Activated T-cell treated with anti-CD3 and anti-CD28 coated beads, Interleukin-2, amount 50 U/mL, for 72 hours (primary cell): ENCODE data around the gene PPP1R13L. TPM values are rescaled to one million over a fixed set of nuclear protein-coding genes. Genes with fewer than 3 reads are reported as not detected.

Experiments
- ATAC-seq, 2 donors: fragments of 150-1000 bp; cut with Tn5 transposase; replicated peaks in 1 of 2; 2 replicates each; pipeline ENCODE4 v1.10.0; 2021; ENCODE audit warnings: moderate library complexity in 2 of 2, mild to moderate bottlenecking in 1 of 2
- DNase-seq, 2 donors: peaks; one replicate each; pipeline ENCODE4 v3.0.0; 2021 to 2022; ENCODE audit warnings: mixed read lengths in 1 of 2
- H3K27ac Mint-ChIP-seq: one replicate; pipeline ENCODE4 v1.8.0; 2022; ENCODE audit warnings: mild to moderate bottlenecking, moderate library complexity, mixed read lengths
- H3K27me3 Mint-ChIP-seq: one replicate; pipeline ENCODE4 v1.8.0; 2022; ENCODE audit warnings: low read depth, mixed read lengths
- H3K36me3 Mint-ChIP-seq, 2 donors: one replicate each; pipeline ENCODE4 v1.8.0; 2022; ENCODE audit warnings: mixed read lengths in 2 of 2, mild to moderate bottlenecking in 1 of 2; ENCODE audit not compliant: insufficient read depth in 2 of 2
- H3K4me1 Mint-ChIP-seq: one replicate; pipeline ENCODE4 v1.8.0; 2022; ENCODE audit warnings: low read depth, mixed read lengths
- H3K4me3 Mint-ChIP-seq, 2 donors: one replicate each; pipeline ENCODE4 v1.8.0; 2022; ENCODE audit warnings: mild to moderate bottlenecking in 2 of 2, mixed read lengths in 2 of 2, moderate library complexity in 2 of 2
- H3K9me3 Mint-ChIP-seq, 2 donors: one replicate each; pipeline ENCODE4 v1.8.0; 2022; ENCODE audit warnings: mixed read lengths in 2 of 2
- total RNA-seq, 2 donors: library from RNA; stranded (reverse); gene quantifications; one replicate each; pipeline ENCODE4 v1.2.3, GENCODE V29; 2022

The PPP1R13L gene
- total RNA-seq, 2 donors from 2014 or later: 22.7 to 32.0 TPM

DNA sequence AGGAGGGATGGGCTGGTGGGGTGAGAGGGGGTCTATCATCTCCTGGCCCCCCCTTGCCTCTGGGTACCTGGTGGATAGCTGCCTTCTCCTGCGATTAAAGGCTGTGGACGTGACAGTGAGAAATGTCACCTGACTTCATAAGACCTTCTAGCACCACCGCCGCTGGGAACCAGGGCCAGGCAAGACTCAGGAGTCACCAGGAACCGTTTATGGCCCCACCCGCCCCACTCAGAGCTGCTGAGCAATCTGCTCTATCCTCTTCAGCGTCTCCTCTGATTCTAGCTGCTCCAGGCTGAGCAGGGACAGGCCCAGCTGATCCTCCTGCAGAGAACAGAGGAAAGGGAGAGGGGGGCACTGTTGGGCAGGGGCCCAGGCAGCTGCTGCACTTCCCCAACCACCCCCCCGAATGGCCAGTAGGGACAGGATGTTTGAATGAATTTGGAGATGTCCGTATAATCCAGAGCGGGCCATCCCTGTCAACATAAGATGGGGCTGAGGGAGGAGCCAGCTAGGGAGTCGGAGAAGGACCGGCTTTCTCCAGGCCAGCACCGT, 53.4 kb downstream of the PPP1R13L start:
- ATAC-seq (no peak), DNase-seq (no peak)
- Mint-ChIP-seq H3K9me3 (no peaks in the 10 kb centered on the region), H3K27me3 (no peaks in the 10 kb centered on the region), H3K4me3 (no peak overlapping the region), H3K27ac (no peak overlapping the region), H3K4me1 (no peaks in the 10 kb centered on the region), H3K36me3 (peaks cover 0 to 9% of the 10 kb centered on the region in 2 donors)

DNA sequence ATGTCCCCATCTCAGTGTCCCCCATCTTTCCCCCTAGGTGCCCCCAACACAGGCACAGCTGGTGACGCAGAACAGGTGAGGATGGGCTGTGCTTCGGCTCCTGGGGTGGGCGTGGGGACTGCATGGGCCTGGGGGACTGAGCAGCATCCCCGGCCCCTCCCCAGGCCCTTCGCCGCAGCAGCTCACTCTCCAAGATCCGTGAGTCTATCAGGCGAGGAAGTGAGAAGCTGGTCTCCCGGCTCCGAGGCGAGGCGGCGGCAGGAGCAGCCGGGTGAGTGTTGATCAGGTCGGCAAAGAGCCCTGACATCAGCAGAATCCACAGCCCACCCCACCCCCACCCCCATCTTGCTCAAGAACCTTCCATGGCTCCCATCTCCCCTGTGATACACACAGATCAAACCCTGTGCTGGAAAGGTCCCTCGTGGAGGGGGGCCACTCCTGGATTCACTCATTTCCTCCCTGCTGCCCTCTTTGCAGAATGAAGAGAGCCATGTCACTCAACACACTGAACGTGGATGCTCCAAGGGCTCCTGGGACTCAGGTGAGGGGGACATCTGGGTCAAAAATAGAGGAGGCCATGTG, 54.3 kb downstream of the PPP1R13L start:
- no peak overlapping the region for H3K27ac Mint-ChIP-seq
- H3K4me1 Mint-ChIP-seq: no peaks in the 10 kb centered on the region
- no peak for ATAC-seq
- no peak for DNase-seq
- H3K9me3 Mint-ChIP-seq: no peaks in the 10 kb centered on the region
- peaks cover 0 to 5% of the 10 kb centered on the region in 2 donors for H3K36me3 Mint-ChIP-seq
- no peak overlapping the region for H3K4me3 Mint-ChIP-seq
- H3K27me3 Mint-ChIP-seq: peaks cover 6% of the 10 kb centered on the region

DNA sequence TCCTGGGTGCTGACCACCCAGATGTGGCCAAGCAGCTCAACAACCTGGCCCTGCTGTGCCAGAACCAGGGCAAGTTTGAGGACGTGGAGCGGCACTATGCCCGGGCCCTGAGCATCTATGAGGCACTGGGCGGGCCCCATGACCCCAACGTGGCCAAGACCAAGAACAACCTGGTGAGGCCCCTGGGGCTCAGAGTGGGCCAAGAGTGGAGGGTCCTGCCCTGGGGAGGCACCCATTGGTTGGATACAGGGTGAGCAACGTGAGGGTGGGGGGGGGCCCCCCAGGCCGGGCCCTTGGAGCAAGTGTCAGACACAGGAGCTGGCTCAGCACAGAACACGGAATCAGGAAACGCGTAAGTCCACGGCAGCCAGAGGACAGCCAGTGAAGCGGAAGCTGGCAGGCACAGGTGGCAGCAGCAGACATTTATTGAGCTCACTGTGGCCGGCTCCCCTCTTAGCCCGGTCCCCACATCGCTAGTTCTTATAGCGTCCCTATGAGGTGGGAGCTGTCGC, 55.4 kb downstream of the PPP1R13L start:
- Mint-ChIP-seq H3K27me3 (peaks cover 13% of the 10 kb centered on the region), H3K27ac (no peak overlapping the region), H3K9me3 (no peaks in the 10 kb centered on the region), H3K4me3 (no peak overlapping the region), H3K4me1 (no peaks in the 10 kb centered on the region), H3K36me3 (peaks cover 0 to 1% of the 10 kb centered on the region in 2 donors)
- ATAC-seq (no peak), DNase-seq (no peak)

DNA sequence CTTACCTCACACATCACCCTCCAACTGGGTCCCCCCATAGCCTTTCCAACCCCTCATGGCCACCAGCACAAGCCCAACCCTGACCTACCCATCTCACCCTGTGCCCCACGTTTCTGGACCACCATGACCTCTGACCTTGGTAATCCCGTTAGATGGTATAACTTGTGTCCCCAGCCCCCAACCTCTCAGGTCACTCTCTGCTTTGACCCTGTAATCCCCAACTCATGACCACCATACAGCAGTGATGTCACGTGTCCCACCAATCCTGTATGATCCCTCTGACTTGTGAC, 55.8 kb downstream of the PPP1R13L start:
- DNase-seq: no peak
- peaks cover 0 to 1% of the 10 kb centered on the region in 2 donors for H3K36me3 Mint-ChIP-seq
- H3K4me3 Mint-ChIP-seq: no peak overlapping the region
- H3K27me3 Mint-ChIP-seq: peaks cover 17% of the 10 kb centered on the region
- H3K27ac Mint-ChIP-seq: no peak overlapping the region
- no peaks in the 10 kb centered on the region for H3K4me1 Mint-ChIP-seq
- no peaks in the 10 kb centered on the region for H3K9me3 Mint-ChIP-seq
- no peak for ATAC-seq

DNA sequence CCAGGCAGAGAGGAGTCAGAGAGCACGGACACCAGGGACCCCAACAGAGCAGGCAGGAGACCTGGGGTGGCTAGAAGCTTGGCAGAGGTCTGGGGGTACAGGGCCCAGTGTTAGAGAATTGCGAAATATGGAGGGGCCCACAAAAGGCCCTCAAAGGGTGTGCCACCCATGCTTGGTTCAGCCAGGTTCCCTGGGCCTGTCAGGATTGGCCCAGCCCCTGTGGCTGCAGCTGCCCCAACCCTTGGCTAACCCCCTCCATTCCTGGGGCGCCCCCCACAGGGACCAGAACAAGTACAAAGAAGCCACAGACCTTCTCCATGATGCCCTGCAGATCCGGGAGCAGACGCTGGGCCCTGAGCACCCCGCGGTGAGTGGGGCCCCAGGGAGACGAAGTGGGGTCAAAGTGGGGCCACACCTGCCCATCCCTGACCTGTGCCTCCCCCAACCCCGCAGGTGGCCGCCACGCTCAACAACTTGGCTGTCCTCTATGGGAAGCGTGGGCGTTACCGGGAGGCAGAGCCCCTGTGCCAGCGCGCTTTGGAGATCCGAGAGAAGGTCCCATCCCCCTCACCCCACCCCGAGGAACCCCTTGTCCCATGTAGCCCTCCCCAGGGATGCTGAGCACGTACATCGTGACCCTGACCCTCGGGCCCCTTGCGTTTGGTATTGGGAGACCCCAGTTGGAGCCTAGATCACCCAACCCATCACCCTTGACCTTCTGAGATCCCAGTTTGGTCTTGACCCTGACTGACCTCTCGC, 56.3 kb downstream of the PPP1R13L start:
- Mint-ChIP-seq H3K4me1 (no peaks in the 10 kb centered on the region), H3K36me3 (peaks cover 0 to 1% of the 10 kb centered on the region in 2 donors), H3K27me3 (peaks cover 18% of the 10 kb centered on the region), H3K27ac (no peak overlapping the region), H3K4me3 (no peak overlapping the region), H3K9me3 (no peaks in the 10 kb centered on the region)
- no peak for DNase-seq
- no peak for ATAC-seq

DNA sequence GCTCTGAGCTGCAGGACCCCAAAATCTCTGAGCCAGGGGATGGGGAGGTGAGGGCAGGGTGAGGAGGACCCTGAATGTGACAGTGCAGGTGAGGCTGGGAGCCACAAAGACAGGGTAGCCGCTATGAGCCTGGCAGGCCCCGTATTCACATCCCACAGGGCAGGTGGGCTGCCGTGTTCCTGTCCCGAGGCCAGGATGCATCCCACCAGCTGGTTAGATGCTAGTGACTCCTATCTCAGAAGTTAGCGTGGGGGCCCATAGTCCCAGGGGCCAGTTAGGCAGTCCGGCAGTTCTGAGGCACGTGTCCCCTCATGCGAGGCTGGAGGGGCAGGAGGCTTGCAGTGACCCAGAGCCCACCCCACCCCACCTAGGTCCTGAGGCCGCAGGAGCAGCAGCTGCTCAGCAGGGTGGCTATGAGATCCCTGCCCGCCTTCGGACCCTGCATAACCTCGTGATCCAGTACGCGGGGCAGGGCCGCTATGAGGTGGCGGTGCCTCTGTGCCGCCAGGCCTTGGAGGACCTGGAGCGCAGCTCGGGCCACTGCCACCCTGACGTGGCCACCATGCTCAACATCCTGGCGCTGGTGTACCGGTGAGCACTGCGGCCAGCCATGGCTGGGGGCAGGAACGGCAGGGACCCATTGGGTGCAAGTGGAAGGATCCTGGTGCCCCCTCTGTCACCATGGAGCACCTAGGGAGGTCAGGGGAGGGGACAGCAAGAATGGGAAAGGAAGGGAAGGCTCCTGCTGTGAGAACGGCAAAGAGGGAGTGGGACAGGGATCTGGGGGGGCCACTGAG, 57.1 kb downstream of the PPP1R13L start:
- Mint-ChIP-seq H3K4me3 (no peak overlapping the region), H3K27ac (no peak overlapping the region), H3K4me1 (no peaks in the 10 kb centered on the region), H3K9me3 (no peaks in the 10 kb centered on the region), H3K36me3 (peaks cover 0 to 1% of the 10 kb centered on the region in 2 donors), H3K27me3 (peaks cover 18% of the 10 kb centered on the region)
- ATAC-seq (no peak), DNase-seq (no peak)

DNA sequence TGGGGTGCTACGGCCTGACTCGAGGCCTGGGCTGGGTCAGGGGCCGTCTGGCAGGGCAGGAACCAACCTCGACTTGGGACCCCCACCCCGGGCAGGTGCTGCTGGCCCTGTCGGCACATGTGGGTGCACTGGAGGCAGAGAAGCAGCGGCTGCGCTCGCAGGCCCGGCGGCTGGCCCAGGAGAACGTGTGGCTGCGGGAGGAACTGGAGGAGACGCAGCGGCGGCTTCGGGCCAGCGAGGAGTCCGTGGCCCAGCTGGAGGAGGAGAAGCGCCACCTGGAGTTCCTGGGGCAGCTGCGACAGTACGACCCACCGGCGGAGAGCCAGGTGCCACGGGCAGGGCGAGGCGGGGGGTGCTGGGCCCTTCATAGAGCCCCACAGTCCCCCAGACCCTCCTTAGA, 58.4 kb downstream of the PPP1R13L start:
- Mint-ChIP-seq H3K27ac (no peak overlapping the region), H3K4me3 (no peak overlapping the region), H3K36me3 (peaks cover 0 to 1% of the 10 kb centered on the region in 2 donors), H3K27me3 (peaks cover 18% of the 10 kb centered on the region), H3K9me3 (no peaks in the 10 kb centered on the region), H3K4me1 (no peaks in the 10 kb centered on the region)
- DNase-seq (no peak), ATAC-seq (no peak)

DNA sequence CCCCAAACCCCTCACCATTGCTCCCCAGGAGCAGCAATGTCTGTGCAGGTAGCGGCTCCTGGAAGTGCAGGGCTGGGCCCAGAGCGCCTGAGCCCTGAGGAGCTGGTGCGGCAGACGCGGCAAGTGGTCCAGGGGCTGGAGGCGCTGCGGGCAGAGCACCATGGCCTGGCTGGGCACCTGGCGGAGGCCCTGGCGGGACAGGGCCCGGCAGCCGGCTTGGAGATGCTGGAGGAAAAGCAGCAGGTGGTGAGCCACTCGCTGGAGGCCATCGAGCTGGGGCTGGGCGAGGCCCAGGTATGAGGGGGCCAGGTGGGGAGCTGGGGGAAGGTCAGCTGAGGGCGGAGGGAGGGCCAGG, 59.4 kb downstream of the PPP1R13L start:
- Mint-ChIP-seq H3K4me3 (no peak overlapping the region), H3K27ac (no peak overlapping the region), H3K4me1 (no peaks in the 10 kb centered on the region), H3K36me3 (peaks cover 0 to 1% of the 10 kb centered on the region in 2 donors), H3K27me3 (peaks cover 18% of the 10 kb centered on the region), H3K9me3 (no peaks in the 10 kb centered on the region)
- DNase-seq: no peak
- ATAC-seq: no peak

DNA sequence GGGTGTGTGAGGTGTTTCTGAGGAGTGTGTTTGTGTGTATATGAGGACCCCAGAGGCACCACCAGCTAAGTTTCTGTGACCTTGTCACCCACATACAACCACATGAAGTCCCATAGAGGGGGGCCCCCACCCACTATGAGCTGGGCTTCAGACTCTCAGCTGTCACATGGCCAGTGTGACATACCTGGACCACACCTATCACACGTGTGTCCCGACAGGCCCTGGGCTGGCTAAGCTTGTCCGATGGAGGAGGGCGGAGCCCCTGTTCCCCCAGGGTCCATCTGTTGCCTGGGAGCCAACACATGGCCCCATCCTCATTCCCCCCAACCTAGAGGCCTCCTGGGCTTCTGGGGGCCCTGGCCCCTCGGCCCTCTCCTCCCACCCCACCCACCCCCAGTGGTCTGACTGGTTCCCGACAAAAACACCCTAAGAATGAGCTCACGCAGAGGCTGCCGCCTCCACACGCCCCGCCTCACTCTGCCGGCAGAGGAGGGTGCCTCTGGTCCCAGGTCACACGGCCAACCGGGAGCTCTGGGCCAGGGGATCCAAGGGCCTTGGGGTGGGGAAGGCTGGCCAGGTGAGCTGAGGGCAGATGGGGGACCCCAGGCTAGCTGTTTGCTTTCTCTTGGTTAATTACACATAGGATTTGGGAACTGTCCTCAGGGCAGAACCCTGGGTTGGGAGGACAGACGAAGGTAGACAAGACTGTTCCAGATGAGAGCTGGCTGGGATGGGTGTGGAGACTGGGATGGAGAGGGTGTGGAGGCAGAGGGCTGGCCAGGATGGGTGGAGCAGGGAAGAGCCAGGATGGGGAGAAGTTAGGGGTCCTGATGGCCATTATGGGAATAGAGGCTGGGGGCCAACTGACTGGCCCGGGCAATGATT, 60.0 kb downstream of the PPP1R13L start:
- ATAC-seq: no peak
- H3K9me3 Mint-ChIP-seq: no peaks in the 10 kb centered on the region
- DNase-seq: no peak
- H3K36me3 Mint-ChIP-seq: no peaks in the 10 kb centered on the region
- no peaks in the 10 kb centered on the region for H3K4me1 Mint-ChIP-seq
- H3K27ac Mint-ChIP-seq: no peak overlapping the region
- no peak overlapping the region for H3K4me3 Mint-ChIP-seq
- peaks cover 18% of the 10 kb centered on the region for H3K27me3 Mint-ChIP-seq

DNA sequence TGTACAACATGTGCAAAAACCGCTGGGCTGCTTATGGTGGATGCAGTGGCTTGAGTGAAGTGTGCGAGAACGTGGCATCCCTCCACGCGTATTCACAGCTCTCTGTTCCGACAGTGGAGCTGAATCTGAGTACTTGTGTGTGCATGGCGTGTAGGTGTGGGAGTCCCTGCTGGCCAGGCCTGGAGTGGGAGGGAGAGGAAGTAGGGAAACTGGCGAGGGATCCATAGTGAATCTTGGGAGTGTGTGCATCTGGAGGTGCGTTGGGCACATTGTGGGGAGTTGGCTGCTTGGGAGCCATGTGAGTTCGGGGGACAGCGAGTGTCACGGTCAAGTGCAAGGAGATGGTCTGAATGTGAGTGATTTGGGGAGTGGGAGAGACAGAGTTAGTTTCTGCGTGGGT, 62.0 kb downstream of the PPP1R13L start:
- DNase-seq (no peak), ATAC-seq (no peak)
- peaks cover 23% of the 10 kb centered on the region for H3K27me3 Mint-ChIP-seq
- no peak overlapping the region for H3K27ac Mint-ChIP-seq
- no peak overlapping the region for H3K4me3 Mint-ChIP-seq
- H3K4me1 Mint-ChIP-seq: peaks cover 8% of the 10 kb centered on the region
- H3K9me3 Mint-ChIP-seq: no peaks in the 10 kb centered on the region
- no peaks in the 10 kb centered on the region for H3K36me3 Mint-ChIP-seq

DNA sequence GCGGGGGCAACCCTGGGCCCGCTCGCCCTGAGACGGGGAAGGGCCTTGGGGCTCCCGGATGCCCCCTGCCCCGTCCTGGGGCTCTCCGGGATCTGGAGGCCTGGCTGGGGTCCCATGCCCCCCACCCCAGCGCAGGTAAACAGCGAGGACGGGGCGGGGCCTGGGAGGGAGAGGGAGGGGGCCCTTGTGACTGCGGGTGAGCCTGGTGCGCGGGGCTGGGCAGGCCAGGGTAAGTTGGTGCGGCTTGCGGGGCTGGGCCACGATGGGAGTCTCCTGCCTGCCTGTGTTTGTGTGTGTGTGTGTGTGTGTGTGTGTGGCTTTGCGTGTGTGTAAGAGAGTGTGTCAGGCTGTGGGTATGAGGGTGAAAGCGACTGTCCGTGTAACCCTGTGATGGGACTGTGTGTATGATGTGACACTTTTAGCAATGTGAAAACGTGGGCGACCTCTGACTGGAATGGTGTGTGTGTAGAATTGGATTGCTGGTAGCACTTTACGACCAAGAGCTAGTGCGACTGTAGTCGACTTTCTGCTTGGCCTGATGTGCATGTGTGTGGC, 63.9 kb downstream of the PPP1R13L start:
- Mint-ChIP-seq H3K27me3 (peaks cover 27% of the 10 kb centered on the region), H3K4me3 (no peak overlapping the region), H3K4me1 (peaks cover 8% of the 10 kb centered on the region), H3K9me3 (no peaks in the 10 kb centered on the region), H3K36me3 (no peaks in the 10 kb centered on the region), H3K27ac (no peak overlapping the region)
- no peak for DNase-seq
- ATAC-seq: peak; percentile 18 to 20

DNA sequence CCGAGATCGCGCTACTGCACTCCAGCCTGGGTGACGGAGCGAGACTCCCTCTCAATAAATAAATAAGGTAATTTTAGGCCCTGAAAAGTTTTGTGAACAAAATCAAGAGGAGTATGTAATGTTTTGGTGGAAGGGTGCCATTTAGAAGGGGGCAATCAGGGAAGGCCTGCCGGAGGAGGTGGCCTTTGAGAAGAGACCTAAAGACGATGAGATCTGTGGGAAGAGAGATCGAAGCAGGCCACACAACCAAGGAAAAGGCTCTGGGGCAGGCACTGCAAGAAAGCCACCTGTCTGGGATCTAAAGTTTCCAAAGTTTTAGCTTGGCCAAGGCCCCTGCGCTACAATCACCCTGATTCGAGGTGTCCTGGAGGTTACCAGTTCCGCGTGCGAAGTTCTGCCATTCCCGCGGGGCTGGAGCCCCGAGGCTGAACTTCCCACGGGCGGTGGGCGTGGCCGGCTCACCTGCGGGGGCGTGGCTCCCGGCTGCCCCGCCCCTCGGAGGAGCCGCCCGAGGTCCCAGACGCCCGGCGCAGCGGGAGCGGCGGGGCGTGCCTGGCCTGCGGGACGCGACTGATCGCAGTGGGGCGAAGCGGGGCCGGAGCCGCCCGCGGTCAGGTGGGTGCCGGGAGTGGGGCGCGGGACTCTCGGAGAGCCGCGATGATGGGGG, 64.5 kb downstream of the PPP1R13L start, which contains the start of gene KLC3:
Gene KLC3, plus strand, starts transcription at position 519 of the 667 bp plus-strand sequence. CDS start 4,792 bp downstream, outside the sequence.
- Mint-ChIP-seq H3K4me1 (peaks cover 8% of the 10 kb centered on the region), H3K9me3 (no peaks in the 10 kb centered on the region), H3K27ac (no peak within 1 kb of the TSS), H3K27me3 (peaks cover 23% of the 10 kb centered on the region), H3K4me3 (peak within 1 kb of the TSS; percentile 60 to 78), H3K36me3 (no peaks in the 10 kb centered on the region)
- DNase-seq (peak; percentile 36 to 60), ATAC-seq (peak; percentile 56 to 58)
